ENCODE measurements around the gene ACP7.

The ACP7 gene

GRCh38 chr19:39146091-39146490, 61.9 kb downstream of the ACP7 start:
- no peak for ATAC-seq
- TF ChIP-seq RARB (CRISPR knock-in tag; IDR thresholded peaks at IDR 0.05) (no peak), ZFP3 (CRISPR knock-in tag; IDR thresholded peaks at IDR 0.05) (no peak), CSRNP3 (CRISPR knock-in tag; IDR thresholded peaks at IDR 0.05) (no peak), ZFP30 (CRISPR knock-in tag; IDR thresholded peaks at IDR 0.05) (no peak), ISL1 (CRISPR knock-in tag; IDR thresholded peaks at IDR 0.05) (no peak), ZC3H10 (CRISPR knock-in tag; IDR thresholded peaks at IDR 0.05) (no peak), SNAI2 (CRISPR knock-in tag; IDR thresholded peaks at IDR 0.05) (no peak), GLIS3 (CRISPR knock-in tag; IDR thresholded peaks at IDR 0.05) (no peak), ARNTL (CRISPR knock-in tag; IDR thresholded peaks at IDR 0.05; ENCODE audit: borderline replicate concordance, low read depth) (no peak)
- TF ChIP-seq, protein P1, sequence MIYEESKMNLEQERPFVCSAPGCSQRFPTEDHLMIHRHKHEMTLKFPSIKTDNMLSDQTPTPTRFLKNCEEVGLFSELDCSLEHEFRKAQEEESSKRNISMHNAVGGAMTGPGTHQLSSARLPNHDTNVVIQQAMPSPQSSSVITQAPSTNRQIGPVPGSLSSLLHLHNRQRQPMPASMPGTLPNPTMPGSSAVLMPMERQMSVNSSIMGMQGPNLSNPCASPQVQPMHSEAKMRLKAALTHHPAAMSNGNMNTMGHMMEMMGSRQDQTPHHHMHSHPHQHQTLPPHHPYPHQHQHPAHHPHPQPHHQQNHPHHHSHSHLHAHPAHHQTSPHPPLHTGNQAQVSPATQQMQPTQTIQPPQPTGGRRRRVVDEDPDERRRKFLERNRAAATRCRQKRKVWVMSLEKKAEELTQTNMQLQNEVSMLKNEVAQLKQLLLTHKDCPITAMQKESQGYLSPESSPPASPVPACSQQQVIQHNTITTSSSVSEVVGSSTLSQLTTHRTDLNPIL (CRISPR knock-in tag; IDR thresholded peaks at IDR 0.05; ENCODE audit: low read depth), result no peak

GRCh38 chr19:39146686-39147450, 62.7 kb downstream of the ACP7 start:
- ATAC-seq, result no peak
- TF ChIP-seq TOX (CRISPR knock-in tag; IDR thresholded peaks at IDR 0.05; ENCODE audit: borderline replicate concordance), result no peak
- TF ChIP-seq TSHZ2 (CRISPR knock-in tag; IDR thresholded peaks at IDR 0.05), result no peak
- no peak for TF ChIP-seq ISL1 (CRISPR knock-in tag; IDR thresholded peaks at IDR 0.05)
- no peak for TF ChIP-seq CSRNP3 (CRISPR knock-in tag; IDR thresholded peaks at IDR 0.05)
- no peak for TF ChIP-seq SNAI2 (CRISPR knock-in tag; IDR thresholded peaks at IDR 0.05)
- no peak for TF ChIP-seq ZNF8 (CRISPR knock-in tag; IDR thresholded peaks at IDR 0.05)
- TF ChIP-seq ZNF70 (CRISPR knock-in tag; IDR thresholded peaks at IDR 0.05), result no peak
- TF ChIP-seq CSDC2 (CRISPR knock-in tag; IDR thresholded peaks at IDR 0.05), result no peak

DNA sequence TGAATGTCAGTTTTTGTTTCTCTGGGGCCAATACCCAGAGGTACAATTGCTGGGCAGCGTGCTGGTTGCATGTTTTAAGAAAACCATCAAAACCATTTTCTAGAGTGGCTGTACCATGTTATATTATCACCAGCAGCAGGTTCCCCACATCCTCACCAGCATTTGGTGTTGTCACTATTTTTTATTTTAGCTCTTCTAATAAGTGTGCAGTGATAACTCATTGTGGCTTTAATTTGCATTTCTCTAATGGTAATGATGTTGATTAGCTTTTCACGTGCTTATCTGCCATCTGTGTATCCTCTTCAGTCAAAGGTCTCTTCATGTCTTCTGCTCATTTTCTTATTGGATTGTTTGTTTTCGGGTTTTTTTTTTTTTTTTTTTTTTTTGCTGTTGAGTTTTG, 63.3 kb downstream of the ACP7 start:
- TF ChIP-seq POU6F1 (CRISPR knock-in tag; IDR thresholded peaks at IDR 0.05; ENCODE audit: borderline replicate concordance, low read depth) (no peak), OSR1 (CRISPR knock-in tag; IDR thresholded peaks at IDR 0.05) (no peak), ZFP30 (CRISPR knock-in tag; IDR thresholded peaks at IDR 0.05) (no peak)
- ATAC-seq, result no peak

DNA sequence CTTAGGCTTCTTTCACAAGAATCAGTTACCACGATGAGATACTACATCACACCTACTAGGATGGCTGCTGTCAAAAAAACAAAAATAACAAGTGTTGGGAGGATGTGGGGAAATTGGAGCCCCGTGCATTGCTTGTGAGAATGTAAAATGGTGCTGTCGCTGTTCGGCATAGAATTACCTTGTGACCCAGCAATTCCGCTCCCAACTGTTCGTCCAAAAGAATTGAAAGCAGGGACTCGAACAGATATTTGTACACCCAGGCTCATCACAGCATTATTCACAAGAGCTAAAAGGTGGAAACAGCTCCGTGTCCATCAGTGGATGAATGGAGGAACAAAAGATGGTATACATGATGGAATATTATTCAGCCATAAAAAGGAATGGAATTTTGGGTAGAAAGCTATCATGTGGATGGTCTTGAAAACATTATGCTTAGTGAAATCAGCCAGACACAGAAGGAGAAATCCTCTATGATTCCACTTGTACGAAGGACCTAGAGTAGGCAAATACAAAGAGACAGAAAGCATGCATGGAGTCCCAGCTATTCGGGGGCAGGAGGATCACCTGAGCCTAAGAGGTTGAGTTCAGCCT, 64.9 kb downstream of the ACP7 start:
- no peak for ATAC-seq
- TF ChIP-seq POU6F1 (CRISPR knock-in tag; IDR thresholded peaks at IDR 0.05; ENCODE audit: borderline replicate concordance, low read depth) (no peak), ZC3H10 (CRISPR knock-in tag; IDR thresholded peaks at IDR 0.05) (no peak), ZFP30 (CRISPR knock-in tag; IDR thresholded peaks at IDR 0.05) (no peak), PPARA (CRISPR knock-in tag; IDR thresholded peaks at IDR 0.05; ENCODE audit: borderline replicate concordance) (no peak), ZNF8 (CRISPR knock-in tag; IDR thresholded peaks at IDR 0.05) (no peak), ISL1 (CRISPR knock-in tag; IDR thresholded peaks at IDR 0.05) (no peak), CSRNP3 (CRISPR knock-in tag; IDR thresholded peaks at IDR 0.05) (no peak), TOX (CRISPR knock-in tag; IDR thresholded peaks at IDR 0.05; ENCODE audit: borderline replicate concordance) (no peak)
